ENCODE data around the gene ARAP2.

DNA sequence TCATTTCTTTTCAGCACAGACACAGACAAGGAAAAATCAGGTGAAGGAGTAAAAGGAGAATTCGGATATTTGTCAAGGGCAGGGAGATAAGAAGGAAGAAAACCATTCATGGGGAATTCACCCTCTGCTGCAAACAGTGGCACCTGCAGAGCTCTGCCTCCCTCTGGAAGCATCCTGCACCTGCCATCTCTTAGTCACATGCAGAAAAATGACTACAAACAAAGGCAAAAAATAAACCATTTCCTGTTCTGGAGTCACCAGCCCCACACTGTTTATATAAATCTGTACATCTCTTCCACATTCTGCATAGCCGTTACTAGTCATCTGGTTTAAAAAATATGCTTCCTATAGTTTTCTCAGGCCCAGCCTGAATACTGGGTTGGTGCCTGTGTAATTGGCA, 205.3 kb downstream of the ARAP2 start:
- TF ChIP-seq, protein P1, sequence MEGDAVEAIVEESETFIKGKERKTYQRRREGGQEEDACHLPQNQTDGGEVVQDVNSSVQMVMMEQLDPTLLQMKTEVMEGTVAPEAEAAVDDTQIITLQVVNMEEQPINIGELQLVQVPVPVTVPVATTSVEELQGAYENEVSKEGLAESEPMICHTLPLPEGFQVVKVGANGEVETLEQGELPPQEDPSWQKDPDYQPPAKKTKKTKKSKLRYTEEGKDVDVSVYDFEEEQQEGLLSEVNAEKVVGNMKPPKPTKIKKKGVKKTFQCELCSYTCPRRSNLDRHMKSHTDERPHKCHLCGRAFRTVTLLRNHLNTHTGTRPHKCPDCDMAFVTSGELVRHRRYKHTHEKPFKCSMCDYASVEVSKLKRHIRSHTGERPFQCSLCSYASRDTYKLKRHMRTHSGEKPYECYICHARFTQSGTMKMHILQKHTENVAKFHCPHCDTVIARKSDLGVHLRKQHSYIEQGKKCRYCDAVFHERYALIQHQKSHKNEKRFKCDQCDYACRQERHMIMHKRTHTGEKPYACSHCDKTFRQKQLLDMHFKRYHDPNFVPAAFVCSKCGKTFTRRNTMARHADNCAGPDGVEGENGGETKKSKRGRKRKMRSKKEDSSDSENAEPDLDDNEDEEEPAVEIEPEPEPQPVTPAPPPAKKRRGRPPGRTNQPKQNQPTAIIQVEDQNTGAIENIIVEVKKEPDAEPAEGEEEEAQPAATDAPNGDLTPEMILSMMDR (IDR thresholded peaks at IDR 0.05; ENCODE audit: extremely low read depth in 1 of 2, insufficient read depth in 1 of 2, low read depth in 1 of 2, low read length in 2 of 2): no peak
- TF ChIP-seq MYC (IDR thresholded peaks at IDR 0.05; ENCODE audit: low read depth, low read length): no peak
- TF ChIP-seq POLR2AphosphoS5 (IDR thresholded peaks at IDR 0.05; ENCODE audit: insufficient read depth, low read depth, low read length): no peak
- TF ChIP-seq FOS (IDR thresholded peaks at IDR 0.05; ENCODE audit: borderline replicate concordance, insufficient read depth, low read length): no peak
- TF ChIP-seq POLR2A (IDR thresholded peaks at IDR 0.05; ENCODE audit: low read depth, low read length): no peak
- no peak for TF ChIP-seq GATA2 (IDR thresholded peaks at IDR 0.05; ENCODE audit: insufficient read depth, insufficient read length, low read depth, low read length)
- no peak for TF ChIP-seq EZH2 (IDR thresholded peaks at IDR 0.05; ENCODE audit: borderline replicate concordance, low read depth, low read length, severe bottlenecking)

All from endothelial cell of umbilical vein (primary cell).